Measurements from ENCODE around the gene CORO2B. TPM values are rescaled to one million over a fixed set of nuclear protein-coding genes. Genes with fewer than 3 reads are reported as not detected.

Gene CORO2B
- total and polyA plus RNA-seq, 2 experiments from 2014 or later: 1.6 to 4.6 TPM

- TF ChIP-seq, protein P1, sequence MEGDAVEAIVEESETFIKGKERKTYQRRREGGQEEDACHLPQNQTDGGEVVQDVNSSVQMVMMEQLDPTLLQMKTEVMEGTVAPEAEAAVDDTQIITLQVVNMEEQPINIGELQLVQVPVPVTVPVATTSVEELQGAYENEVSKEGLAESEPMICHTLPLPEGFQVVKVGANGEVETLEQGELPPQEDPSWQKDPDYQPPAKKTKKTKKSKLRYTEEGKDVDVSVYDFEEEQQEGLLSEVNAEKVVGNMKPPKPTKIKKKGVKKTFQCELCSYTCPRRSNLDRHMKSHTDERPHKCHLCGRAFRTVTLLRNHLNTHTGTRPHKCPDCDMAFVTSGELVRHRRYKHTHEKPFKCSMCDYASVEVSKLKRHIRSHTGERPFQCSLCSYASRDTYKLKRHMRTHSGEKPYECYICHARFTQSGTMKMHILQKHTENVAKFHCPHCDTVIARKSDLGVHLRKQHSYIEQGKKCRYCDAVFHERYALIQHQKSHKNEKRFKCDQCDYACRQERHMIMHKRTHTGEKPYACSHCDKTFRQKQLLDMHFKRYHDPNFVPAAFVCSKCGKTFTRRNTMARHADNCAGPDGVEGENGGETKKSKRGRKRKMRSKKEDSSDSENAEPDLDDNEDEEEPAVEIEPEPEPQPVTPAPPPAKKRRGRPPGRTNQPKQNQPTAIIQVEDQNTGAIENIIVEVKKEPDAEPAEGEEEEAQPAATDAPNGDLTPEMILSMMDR (conservative IDR thresholded peaks at IDR 0.05; ENCODE audit: low read depth in 2 of 2): no peak
- TF ChIP-seq EZH2phosphoT487 (IDR thresholded peaks at IDR 0.05; ENCODE audit: unreplicated experiment) (no peak), ZNF114 (CRISPR knock-in tag; IDR thresholded peaks at IDR 0.05) (no peak), CREB1 (CRISPR knock-in tag; IDR thresholded peaks at IDR 0.05; ENCODE audit: low read depth) (no peak), EZH2 (IDR thresholded peaks at IDR 0.05; ENCODE audit: low read depth, unreplicated experiment) (no peak), ZNF331 (CRISPR knock-in tag; IDR thresholded peaks at IDR 0.05; ENCODE audit: low read depth) (no peak), JUNB (IDR thresholded peaks at IDR 0.05; ENCODE audit: unreplicated experiment) (no peak)
- TF ChIP-seq, protein P2, sequence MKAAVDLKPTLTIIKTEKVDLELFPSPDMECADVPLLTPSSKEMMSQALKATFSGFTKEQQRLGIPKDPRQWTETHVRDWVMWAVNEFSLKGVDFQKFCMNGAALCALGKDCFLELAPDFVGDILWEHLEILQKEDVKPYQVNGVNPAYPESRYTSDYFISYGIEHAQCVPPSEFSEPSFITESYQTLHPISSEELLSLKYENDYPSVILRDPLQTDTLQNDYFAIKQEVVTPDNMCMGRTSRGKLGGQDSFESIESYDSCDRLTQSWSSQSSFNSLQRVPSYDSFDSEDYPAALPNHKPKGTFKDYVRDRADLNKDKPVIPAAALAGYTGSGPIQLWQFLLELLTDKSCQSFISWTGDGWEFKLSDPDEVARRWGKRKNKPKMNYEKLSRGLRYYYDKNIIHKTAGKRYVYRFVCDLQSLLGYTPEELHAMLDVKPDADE (IDR thresholded peaks at IDR 0.05): no peak
These were observed 36.5 kb downstream of the CORO2B start (continued) for GRCh38 chr15:68615301-68615700.

DNA sequence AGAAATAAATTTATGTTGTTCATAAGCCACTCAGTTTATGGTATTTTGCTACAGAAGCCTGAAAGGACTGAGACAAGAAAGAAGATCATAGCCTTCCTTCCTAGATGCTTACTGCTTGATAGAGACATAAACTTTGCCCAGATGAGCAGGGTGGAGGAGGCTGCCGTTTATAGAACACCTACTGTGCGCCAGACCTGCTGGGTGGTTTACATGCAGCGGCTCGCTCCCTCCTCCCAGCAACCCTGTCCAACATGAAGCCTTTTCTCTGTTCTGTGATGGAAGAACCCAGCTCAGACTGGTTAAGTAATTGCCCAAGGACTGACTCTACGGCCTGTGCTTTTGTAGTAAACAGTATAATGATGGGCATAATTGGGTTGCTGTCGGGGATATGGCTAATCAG, 37.0 kb downstream of the CORO2B start:
- Histone ChIP-seq H3F3A (replicated peaks; ENCODE audit: low read depth) (no peaks in the 10 kb centered on the region), H3K4me1 (ENCODE audit: insufficient read depth) (peaks cover 17% of the 10 kb centered on the region), H4K20me1 (replicated peaks; ENCODE audit: insufficient read depth) (no peaks in the 10 kb centered on the region), H3K27me3 (ENCODE audit: insufficient read depth) (no peaks in the 10 kb centered on the region), H3K27ac (ENCODE audit: low read depth) (no peak overlapping the region), H3K4me2 (no peak overlapping the region), H3K9me2 (ENCODE audit: insufficient read depth) (no peaks in the 10 kb centered on the region), H3K36me3 (ENCODE audit: insufficient read depth) (no peaks in the 10 kb centered on the region), H2AFZ (no peak overlapping the region), H3K79me2 (replicated peaks; ENCODE audit: insufficient read depth) (0 out of 2 replicates have a peak, but pooled peaks cover 3% of the 10 kb centered on the region), H3K4me3 (no peak overlapping the region)
- no peaks in the 10 kb centered on the region for H3K36me3 Mint-ChIP-seq (ENCODE audit: low read depth)
- DNase-seq (ENCODE audit: low spot score) (no peak), ATAC-seq (no peak)
- H3K4me3 Mint-ChIP-seq: no peak overlapping the region
- H3K27me3 Mint-ChIP-seq (ENCODE audit: insufficient read depth, low read depth, poor library complexity): peaks cover 5% of the 10 kb centered on the region
- no peak overlapping the region for H3K27ac Mint-ChIP-seq
- peaks cover 28% of the 10 kb centered on the region for H3K4me1 Mint-ChIP-seq
- no peaks in the 10 kb centered on the region for H3K9me3 Mint-ChIP-seq
- no peak for TF ChIP-seq STAT1 (IDR thresholded peaks at IDR 0.05; ENCODE audit: unreplicated experiment)
- TF ChIP-seq ZNF462 (CRISPR knock-in tag; IDR thresholded peaks at IDR 0.05): no peak
- TF ChIP-seq NANOG (IDR thresholded peaks at IDR 0.05; ENCODE audit: borderline replicate concordance): no peak
- no peak for TF ChIP-seq EZH2phosphoT487 (IDR thresholded peaks at IDR 0.05; ENCODE audit: unreplicated experiment)
- no peak for TF ChIP-seq ZNF114 (CRISPR knock-in tag; IDR thresholded peaks at IDR 0.05)
- TF ChIP-seq JUNB (IDR thresholded peaks at IDR 0.05; ENCODE audit: unreplicated experiment): no peak
- TF ChIP-seq, protein P1 (conservative IDR thresholded peaks at IDR 0.05; ENCODE audit: low read depth in 2 of 2): no peak
- no peak for TF ChIP-seq EZH2 (IDR thresholded peaks at IDR 0.05; ENCODE audit: low read depth, unreplicated experiment)

Measured in GM23338 (cell line).